HFFc6 (cell line): ENCODE results near the gene TIAM1. TPM values are rescaled to one million over a fixed set of nuclear protein-coding genes. Genes with fewer than 3 reads are reported as not detected.

Experiments
- DNase-seq: peaks from one replicate; pipeline ENCODE4 v3.0.0-alpha.2; 2018
- H3K27ac Mint-ChIP-seq: 2 replicates; pipeline ENCODE4 v1.8.0; 2020; ENCODE audit warnings: mild to moderate bottlenecking, mixed read lengths
- H3K27me3 Mint-ChIP-seq: 2 replicates; pipeline ENCODE4 v1.8.0; 2021; ENCODE audit warnings: mild to moderate bottlenecking, moderate library complexity, mixed read lengths; ENCODE audit not compliant: insufficient read depth
- H3K36me3 Mint-ChIP-seq: 2 replicates; pipeline ENCODE4 v1.8.0; 2021; ENCODE audit warnings: low read depth, mixed read lengths
- H3K4me1 Mint-ChIP-seq: 2 replicates; pipeline ENCODE4 v1.8.0; 2020; ENCODE audit warnings: low read depth, mixed read lengths
- H3K4me3 Mint-ChIP-seq: 2 replicates; pipeline ENCODE4 v1.8.0; 2020; ENCODE audit warnings: mild to moderate bottlenecking, moderate library complexity, mixed read lengths
- H3K9me3 Mint-ChIP-seq: 2 replicates; pipeline ENCODE4 v1.8.0; 2020; ENCODE audit warnings: mild to moderate bottlenecking, mixed read lengths
- CTCF ChIP-seq: fragments of 200-600 bp; sonication (generic); IDR thresholded peaks from 2 replicates; pipeline ENCODE4 v1.5.0; 2021; ENCODE audit warnings: antibody characterized with exemption, mild to moderate bottlenecking
- total RNA-seq, 6 experiments: library from RNA; stranded (reverse); fragmentation: NEBNext Ultra II Directional; extraction: Animal tissue kit (Norgen Biotek cat#: 25700); gene quantifications; 2 replicates in 1 of 6; 3 replicates in 5 of 6; pipeline ENCODE4 v1.2.3, GENCODE V29; 2021

The TIAM1 gene
- total RNA-seq, 6 experiments from 2014 or later = 0.02 to 0.43 (median 0.27) TPM; not detected in 1

- DNase-seq = no peak
- TF ChIP-seq CTCF = no peak
- Mint-ChIP-seq H3K27ac (no peak overlapping the region), H3K4me1 (no peaks in the 10 kb centered on the region), H3K4me3 (no peak overlapping the region), H3K27me3 (no peaks in the 10 kb centered on the region; the same call in 1 of the 2 replicates), H3K36me3 (no peaks in the 10 kb centered on the region), H3K9me3 (peaks cover 13% of the 10 kb centered on the region; the same call in 1 of the 2 replicates)
These were observed 25.1 kb downstream of the TIAM1 start for GRCh38 chr21:31318971-31319370.

- H3K4me1 Mint-ChIP-seq = no peaks in the 10 kb centered on the region
- no peak overlapping the region for H3K27ac Mint-ChIP-seq
- DNase-seq = no peak
- no peaks in the 10 kb centered on the region for H3K36me3 Mint-ChIP-seq
- no peak overlapping the region for H3K4me3 Mint-ChIP-seq
- no peak for TF ChIP-seq CTCF
- H3K9me3 Mint-ChIP-seq = peaks cover 9% of the 10 kb centered on the region; the same call in 1 of the 2 replicates
- no peaks in the 10 kb centered on the region; the same call in 1 of the 2 replicates for H3K27me3 Mint-ChIP-seq
These were observed 26.4 kb downstream of the TIAM1 start for GRCh38 chr21:31317688-31318087.

GRCh38 chr21:31316488-31317169 lies 27.4 kb downstream of the TIAM1 start:
- no peaks in the 10 kb centered on the region; the same call in 1 of the 2 replicates for H3K27me3 Mint-ChIP-seq
- H3K36me3 Mint-ChIP-seq = no peaks in the 10 kb centered on the region
- no peak for TF ChIP-seq CTCF
- no peak overlapping the region for H3K4me3 Mint-ChIP-seq
- H3K9me3 Mint-ChIP-seq = peaks cover 9% of the 10 kb centered on the region; the same call in 1 of the 2 replicates
- DNase-seq = no peak
- no peaks in the 10 kb centered on the region for H3K4me1 Mint-ChIP-seq
- no peak overlapping the region for H3K27ac Mint-ChIP-seq

GRCh38 chr21:31316072-31316471 lies 28.0 kb downstream of the TIAM1 start:
- H3K27ac Mint-ChIP-seq = no peak overlapping the region
- no peaks in the 10 kb centered on the region for H3K36me3 Mint-ChIP-seq
- H3K9me3 Mint-ChIP-seq = peaks cover 9% of the 10 kb centered on the region; the same call in 1 of the 2 replicates
- no peaks in the 10 kb centered on the region; the same call in 1 of the 2 replicates for H3K27me3 Mint-ChIP-seq
- no peak for DNase-seq
- TF ChIP-seq CTCF = no peak
- H3K4me3 Mint-ChIP-seq = no peak overlapping the region
- H3K4me1 Mint-ChIP-seq = no peaks in the 10 kb centered on the region

- TF ChIP-seq CTCF = no peak
- Mint-ChIP-seq H3K9me3 (peaks cover 15% of the 10 kb centered on the region; the same call in 1 of the 2 replicates), H3K27ac (no peak overlapping the region), H3K36me3 (no peaks in the 10 kb centered on the region), H3K4me1 (no peaks in the 10 kb centered on the region), H3K4me3 (no peak overlapping the region), H3K27me3 (peaks cover 5% of the 10 kb centered on the region; the same call in 1 of the 2 replicates)
- no peak for DNase-seq
These were observed 33.3 kb downstream of the TIAM1 start for GRCh38 chr21:31310750-31311149.
